NCI-H2196 (cell line): ENCODE measurements around the gene RFC5.
A peak's percentile ranks its signal among the peaks of the same experiment; 100 is the strongest.

Experiments
- DNase-seq: peaks from one replicate; lab custom pipeline; 2025; ENCODE audit not compliant: unreplicated experiment; lab: John Stamatoyannopoulos, UW

RFC5 gene

DNA sequence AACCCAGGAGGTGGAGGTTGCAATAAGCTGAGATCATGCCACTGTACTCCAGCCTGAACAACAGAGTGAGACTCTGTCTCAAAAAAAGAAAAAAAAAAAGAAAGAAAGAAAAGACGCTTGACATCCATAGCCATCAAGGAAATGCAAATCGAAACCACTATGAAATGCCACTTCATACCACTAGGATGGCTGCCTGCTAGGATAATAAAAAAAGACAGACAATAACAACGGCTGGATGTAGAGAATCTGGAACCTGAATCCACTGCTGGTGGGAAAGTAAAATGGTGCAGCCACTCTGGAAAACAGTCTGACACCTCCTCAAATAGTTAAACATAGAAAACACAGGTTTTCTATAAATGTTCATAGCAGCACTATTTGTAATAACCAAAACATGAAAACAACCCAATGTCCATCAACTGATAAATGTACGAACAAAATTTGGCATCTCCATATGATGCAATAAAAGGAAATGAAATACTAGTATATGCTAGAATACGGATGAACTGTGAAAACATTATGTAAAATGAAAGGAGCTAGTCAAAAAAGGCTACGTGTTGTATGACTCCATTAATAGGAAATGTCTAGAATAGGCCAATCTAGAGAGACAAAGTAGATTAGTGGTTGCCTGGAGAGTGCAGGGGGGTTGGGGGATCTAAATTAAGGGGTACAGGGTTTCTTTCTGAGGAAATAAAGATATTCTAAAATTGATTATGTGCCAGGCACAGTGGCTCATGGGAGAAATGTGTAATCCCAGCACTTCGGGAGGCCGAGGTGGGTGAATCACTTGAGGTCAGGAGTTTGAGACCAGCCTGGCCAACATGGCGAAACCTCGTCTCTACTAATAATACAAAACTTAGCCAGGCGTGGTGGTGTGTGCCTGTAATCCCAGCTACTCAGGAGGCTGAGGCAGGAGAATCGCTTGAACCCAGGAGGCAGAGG lies 34.7 kb downstream of the RFC5 start:
- DNase-seq, result no peak

DNA sequence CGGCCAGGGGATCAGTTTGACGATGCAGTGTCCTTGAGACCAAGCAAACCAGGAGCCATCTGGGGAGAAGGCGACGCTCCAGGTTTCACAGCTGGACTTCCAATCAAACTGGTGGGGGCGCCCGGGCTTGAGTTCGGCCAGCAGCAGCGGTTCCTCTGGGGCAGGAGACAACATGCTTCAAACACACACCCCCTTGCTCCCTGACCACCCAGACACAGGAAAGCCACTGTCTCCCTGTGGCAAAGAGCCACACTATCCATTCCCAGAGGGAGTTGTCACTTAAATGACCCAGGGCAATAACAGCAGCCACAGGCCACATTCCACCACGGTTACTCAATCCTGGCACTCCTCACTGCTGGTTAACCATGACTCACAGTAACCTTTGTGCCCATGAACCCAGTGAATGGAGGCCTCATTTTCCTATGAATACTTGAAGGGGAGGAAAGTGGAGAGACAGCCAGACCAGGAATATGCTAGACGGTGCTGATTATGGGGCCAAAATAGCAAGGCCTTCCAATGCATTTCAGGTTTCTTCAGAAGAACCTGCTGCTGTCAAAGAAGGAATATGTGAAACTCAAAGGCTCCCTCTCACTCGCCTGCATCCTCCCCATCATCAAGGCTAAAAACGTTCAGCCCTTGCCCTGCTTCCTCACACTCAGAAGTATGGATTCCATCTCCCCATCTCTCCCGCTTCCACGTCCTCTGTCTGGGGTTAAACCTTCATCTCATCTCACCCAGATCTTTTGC lies 36.0 kb downstream of the RFC5 start:
- peak; percentile 64 for DNase-seq

DNA sequence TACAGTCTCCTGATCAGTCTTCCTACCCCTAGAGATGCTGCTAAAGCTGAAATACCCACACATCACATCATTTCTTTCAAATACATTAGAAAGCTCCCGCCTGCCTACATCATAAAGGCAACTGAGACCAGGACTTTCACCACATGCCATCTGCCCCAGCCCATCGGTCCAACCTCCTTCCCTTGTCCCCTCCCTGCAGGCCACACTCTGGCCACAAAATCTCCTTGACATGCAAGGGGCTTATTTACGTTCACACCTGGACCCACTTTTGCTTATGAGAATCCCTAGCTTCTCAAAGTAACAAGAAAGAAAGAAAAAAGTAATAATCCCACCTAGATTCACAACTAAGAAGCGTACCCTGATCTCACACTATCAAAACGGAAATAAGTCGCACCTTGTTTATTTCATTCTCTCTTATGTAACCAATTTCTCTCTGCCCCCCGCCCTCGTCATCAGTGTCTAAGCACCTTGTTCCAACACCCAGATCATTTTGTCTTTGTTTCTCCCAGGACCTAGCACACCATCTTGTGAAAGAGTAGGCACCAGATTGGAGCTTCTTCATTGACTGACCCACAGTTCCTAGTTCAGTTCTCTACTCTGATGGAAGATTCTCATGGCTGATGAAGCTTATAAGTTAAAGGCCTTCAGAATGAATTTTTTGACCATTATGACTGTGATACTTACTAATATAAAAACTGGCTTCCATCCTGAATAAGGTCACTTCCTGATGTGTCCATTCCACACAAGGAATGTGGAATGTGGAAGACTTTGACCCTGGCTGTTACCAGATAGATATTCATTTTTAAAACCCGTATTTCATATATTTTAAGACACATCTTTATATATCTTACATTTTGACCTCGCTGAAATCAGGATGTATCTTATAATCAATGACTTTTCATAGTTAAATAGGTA lies 36.8 kb downstream of the RFC5 start:
- no peak for DNase-seq

DNA sequence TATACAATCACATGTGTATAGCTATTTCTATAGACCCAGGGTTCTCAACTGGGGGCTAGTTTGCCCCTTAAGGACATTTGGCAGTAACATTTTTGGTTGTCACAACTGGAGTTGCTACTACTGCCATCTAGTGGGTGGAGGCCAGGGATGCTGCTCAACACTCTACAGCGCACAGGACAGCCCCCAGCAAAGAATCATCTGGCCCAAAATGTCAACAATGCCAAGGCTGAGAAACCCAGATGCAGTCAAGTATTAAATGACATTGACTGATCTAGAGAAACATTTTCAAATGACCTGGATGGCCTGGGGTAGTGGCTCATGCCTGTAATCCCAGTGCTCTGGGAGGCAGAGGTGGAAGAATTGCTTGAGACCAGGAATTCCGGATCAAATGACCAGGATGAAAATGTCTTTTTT lies 38.6 kb downstream of the RFC5 start:
- peak; percentile 35 for DNase-seq

DNA sequence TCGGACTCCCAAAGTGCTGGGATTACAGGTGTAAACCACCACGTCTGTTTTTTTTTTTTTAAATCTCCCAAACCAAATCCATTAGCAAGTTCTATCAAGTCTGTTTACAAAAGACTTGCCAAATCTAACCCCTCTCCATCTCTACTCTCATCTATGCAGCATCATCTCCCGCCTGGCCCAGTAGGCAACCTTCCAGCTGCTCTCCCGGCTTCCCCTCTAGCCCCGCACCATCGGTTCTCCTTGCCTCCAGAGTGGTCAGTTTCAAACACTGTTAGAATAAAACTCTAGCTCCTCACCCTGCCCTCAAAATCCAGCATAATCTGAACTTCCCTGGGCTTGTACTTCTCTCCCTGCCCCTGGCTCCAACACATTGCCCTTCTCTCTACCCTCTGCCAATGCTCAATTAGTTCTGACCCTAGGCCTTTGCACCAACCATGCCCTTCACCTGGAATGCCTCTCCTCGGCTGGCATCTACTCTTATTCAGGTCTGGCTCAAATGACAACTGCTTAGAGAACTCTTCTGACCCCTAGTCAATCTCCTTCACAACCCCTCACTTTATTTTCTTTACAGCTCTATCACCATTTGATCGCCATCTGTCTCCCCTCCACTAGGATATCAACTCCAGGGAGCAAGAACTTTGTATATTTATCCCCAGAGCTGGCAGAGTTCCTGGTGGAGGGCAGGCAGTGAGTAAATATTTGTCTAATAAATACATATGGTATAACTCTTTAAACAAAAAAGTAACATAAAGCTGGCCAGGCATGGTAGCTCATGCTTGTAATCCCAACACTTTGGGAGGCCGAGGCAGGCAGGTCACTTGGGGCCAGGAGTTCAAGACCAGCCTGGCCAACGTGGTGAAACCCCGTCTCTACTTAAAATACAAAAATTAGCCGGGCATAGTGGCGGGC lies 39.6 kb downstream of the RFC5 start:
- peak; percentile 29 for DNase-seq

DNA sequence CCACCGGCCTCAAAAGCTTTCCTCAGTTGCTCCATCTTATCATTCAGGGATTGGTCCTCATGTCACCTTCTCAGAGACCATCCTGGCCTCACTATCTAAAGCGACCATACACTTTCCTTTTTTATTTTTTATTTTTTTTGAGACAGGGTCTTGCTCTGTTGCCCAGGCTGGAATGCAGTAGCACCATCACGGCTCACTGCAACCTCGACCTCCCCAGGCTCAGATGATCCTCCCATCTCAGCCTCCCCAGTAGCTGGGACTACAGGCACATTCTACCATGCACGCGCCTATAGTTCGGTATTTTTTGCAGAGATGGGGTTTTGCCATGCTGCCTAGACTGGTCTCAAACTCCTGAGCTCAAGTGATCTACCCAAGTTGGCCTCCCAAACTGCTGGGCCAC lies 41.7 kb downstream of the RFC5 start:
- DNase-seq, result no peak

DNA sequence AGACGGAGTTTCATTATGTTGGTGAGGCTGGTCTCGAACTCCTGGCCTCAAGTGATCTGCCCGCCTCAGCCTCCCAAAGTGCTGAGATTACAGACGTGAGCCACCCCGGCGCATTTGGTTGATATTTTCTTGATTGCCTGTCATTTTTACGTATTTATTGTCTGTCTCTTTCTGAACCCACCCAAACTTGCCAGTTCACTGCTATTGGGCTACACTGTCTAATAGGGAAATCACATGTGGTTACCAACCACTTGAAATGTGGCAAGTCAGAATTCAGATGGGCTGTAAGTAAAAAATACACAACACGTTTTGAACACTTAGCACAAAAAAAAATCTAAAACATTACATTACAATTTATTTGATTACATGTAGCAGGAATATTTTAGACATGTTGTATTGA lies 42.4 kb downstream of the RFC5 start:
- no peak for DNase-seq

DNA sequence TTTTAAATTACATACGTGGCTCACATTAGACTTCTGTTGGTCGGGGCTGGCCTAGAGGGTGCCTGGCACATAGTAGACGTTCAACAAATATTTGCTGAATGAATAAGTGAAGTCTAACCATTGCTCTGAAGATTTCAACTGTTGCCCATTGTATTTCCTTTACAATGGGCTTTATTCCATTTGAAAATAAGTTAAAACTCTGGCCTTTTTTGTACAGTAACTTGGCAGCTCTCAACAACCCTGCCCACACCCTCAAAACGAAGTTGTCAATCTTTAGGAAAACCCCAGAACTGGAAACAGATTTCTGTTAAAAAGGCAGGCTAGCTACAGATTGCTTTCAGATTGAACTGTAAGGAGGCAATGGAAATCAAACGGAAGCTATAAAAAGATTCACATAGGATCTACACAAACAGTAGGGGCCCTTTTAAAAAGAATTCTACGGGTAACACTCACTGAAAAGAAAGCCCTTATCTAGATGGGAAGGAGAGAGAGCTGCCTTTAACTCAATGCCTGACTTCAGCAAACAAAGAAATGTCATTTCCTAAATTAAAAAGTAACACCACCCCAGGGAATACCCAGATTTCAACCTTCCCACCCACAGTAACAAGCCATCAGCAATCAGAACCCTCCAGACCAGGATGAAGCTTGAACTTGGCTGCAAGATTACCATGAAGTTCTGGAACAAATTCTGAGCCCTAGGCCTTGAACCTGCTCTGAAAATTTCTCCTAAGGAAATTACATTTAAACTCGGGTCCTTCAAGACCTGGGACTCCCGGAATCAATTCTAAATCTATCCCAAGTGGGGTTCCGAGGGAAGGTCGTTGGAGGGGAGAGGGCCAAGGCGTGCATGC lies 43.1 kb downstream of the RFC5 start:
- DNase-seq, result no peak

DNA sequence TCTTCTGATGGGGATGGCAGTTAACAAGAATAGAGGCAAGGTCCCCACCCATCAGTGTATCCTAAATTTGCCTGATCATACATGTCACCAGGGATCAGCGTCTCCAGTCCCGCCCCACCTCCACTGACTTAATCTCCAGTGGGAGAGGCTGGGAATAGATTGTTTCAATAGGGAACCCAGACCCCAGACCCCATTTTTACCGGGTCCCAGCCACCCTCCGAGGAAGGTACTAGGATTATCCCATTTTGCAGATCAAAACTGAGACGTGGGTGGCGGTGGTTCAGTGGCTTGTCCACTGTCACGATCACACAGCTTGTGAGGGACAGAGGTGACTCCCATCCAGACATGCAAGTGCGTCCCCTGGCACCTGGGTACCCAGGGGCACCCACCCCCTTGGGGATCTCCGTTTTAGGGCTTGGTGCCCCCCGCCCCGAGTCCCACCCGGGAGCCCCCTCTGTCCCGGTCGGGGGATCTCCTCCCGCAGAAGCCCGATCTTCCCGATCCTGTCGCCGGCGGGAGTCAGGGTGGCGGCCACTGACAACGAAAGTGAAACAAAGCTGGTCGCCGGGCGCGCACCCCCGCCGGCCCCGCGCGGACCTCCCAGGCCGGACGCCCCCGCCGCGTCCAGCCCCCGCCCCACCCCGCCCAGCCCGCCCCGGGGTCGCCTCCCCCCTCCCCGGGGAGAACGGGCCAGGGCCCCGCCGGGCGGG lies 44.0 kb downstream of the RFC5 start:
- peak; percentile 18 for DNase-seq

DNA sequence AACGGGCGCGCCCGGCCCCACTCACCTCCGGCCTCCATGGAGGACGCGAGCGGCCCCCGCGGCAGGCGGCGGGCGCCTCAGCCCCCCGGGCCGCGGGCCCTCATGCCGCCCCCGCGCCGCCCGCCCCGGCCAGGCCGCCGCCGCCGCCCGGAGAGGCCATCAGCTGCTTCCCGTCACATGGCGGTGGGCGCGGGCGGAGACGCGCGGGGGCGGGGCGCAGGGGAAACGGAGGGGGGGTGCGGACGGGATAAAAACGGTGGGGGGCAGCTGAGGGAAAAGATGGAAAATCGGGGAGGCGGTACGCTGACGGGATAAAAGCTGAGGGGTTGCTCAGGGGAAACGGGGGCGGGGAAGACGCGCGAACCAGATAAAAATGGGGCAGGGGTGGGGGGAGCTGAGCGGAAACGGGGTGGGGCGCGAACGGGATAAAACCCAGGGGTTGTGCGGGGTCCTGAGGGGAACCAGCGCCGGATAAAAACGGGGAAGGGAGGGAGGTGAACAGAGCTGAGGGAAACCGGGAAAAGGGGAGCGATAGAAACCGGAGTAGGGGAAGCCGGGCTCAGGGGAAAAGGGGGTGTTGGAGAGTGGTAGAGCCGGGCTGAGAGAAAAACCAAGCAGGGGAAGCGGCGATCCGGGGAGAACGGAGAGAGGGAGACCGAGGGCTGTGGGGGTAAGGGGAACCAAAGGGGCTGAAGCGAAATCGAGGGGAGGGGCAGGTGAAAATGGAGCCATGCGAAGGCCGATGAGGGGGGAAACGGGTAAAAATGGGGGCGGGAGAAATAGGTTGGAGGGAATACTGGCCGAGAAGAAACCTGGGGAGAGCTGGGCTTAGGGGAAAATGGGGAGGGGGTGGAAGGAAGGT lies 44.7 kb downstream of the RFC5 start, which contains the start of gene WSB2:
Gene WSB2, minus strand, starts transcription at position 169 of the 862 bp plus-strand sequence. Its CDS starts 131 bp downstream, at position 38.
- peak; percentile 65 for DNase-seq

DNA sequence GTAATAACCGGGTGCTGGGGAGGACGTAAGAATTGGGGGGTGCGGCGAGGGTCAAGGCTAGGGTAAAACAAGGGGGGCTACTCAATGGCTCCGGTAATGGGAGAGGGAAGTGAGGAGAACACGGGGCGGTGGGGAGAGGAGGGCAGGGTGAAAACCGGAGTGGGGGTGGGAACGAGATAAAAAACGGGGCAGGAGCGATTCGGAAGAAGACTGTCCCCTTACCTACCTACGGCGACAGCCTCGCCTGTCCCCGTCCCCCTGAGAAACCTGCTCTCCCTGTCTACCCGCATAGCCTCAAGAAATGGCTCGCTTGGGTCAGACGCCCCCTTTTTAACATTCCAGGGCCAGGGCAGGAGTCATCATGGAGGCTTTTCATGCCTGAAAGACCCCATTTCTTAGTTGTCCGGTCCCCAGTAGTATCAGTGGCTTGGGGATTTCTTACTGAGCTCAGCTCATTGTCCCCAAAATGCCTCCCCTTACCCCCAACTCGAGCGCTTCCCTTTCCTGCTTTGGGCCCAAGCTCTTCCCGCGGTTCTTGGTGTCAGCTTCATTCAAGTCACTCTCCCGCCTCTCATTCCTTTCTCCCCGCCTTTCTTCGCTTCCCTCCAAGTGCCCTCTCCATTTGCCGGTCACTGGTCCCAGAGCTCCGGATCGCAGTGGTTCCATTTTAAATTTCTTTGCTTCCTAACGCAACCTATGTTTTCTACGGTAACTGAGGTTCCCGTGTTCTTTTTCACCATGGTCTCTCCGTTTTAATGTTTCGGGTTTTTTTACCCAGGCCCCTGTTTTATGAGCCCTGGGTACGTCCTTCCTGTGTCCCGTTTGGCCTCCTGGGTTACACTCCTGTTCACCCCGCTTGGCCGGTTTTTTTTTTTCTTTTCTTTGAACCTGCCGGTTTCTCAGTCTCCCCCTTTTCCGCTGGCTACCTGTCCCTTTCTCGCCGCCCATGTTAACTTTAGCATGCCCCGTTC lies 45.7 kb downstream of the RFC5 start:
- DNase-seq, result peak; percentile 25

DNA sequence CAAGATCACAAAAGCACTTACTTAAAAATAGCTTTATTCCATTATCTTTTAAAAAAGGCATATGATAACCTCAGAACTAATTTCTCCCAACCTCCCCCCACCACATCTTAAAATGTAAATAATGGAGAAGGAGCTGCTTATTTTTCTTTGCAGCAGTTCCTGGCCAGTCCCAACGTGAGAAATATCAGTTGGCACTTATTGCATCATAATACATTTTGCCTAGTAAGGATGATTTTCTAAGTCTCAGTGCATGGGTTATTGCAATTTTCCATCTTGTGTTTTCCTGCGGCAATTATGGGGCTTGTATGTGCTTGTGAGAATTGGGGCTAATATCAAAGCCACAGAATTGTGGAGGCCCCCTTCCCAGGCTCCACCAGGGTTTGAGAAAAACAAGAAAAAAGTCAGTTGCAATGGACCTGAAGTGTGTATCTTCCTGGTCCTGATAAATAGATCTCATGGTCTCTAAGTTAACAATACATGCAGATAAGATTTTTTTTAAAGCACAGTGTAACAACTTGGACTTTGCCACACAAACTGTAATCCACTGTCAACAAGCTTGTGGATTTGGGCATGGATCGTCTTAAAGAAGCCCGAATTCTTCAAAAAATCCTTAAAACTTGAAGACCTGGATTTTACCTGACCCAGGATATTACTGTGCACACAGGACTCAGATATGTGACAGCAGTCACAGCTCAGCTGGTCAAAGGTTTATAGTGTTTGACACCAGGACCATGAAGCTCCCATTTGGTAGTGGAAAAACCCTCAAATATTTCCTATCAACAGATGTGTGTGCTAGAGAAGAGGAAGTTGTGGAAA lies 47.3 kb downstream of the RFC5 start:
- no peak for DNase-seq

DNA sequence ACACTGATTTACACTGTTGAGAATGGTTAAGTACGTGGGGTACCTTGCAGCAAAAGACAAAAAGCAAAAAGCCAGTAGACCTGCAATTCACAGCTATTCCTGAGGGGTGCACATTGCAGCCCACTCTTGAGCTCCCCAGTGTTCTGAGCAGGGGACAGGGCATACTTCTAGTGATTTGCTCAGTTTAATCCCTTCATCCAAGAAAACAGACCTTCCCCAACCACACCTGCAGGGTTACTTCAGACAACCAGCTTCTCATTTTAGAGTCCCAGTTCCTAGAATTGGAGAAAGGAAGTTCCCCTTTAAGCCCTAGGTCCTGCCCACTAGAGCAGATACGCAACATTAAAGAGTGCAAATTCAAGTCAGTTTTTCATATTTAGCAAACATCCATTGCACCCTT lies 48.1 kb downstream of the RFC5 start:
- DNase-seq, result no peak

DNA sequence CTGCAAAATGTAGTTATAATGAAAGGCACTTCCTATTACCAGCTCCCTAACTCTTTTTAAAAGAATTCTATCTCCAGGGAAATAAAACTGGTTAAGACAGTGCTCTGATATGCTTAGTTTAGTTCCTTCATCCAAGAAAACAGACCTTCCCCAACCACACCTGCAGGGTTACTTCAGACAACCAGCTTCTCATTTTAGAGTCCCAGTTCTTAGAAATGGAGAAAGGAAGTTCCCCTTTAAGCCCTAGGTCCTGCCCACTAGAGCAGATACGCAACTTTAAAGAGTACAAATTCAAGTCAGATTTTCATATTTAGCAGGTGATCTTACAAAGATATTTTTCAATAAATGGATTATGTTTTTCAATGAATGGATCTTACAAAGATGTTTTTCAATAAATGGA lies 48.9 kb downstream of the RFC5 start:
- no peak for DNase-seq

DNA sequence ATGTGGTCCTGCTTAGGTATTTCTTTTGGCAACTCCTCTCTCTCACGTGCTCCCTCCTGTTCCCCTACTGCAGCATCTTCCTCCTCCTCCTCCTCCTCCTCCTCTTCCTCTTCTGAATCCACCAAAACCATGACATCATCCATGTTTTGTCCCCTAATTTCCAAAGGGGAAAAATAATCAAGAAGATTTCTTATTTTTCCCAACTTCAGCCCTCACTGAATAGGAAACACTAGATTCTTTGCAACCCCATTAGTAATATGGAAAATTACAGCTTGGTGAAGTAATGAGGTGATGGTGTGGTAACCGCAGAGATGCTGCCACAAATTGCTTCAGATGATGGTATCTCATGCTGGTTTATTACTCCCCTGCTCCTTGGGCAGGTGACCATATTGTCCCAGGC lies 51.9 kb downstream of the RFC5 start:
- no peak for DNase-seq

DNA sequence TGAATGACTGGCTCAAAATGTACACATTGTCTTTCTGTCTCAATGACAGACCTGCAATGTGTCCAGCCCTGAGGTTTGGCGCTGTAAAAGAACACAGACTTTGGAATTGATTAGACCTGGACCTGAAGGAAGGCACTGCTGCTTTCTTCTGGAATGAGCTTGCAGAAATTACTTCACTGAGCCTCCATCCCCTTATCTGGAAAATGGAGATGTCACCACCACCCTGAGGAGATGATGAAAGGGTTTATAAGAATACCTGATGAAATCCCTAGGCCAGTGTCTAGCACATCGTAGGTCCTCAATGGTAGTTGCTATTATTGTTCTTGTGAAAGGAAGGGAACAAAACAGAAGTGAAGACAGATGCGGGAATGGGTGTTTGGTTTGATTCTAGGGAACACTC lies 54.1 kb downstream of the RFC5 start:
- no peak for DNase-seq
